ENCODE results near the gene TENM4.

DNA sequence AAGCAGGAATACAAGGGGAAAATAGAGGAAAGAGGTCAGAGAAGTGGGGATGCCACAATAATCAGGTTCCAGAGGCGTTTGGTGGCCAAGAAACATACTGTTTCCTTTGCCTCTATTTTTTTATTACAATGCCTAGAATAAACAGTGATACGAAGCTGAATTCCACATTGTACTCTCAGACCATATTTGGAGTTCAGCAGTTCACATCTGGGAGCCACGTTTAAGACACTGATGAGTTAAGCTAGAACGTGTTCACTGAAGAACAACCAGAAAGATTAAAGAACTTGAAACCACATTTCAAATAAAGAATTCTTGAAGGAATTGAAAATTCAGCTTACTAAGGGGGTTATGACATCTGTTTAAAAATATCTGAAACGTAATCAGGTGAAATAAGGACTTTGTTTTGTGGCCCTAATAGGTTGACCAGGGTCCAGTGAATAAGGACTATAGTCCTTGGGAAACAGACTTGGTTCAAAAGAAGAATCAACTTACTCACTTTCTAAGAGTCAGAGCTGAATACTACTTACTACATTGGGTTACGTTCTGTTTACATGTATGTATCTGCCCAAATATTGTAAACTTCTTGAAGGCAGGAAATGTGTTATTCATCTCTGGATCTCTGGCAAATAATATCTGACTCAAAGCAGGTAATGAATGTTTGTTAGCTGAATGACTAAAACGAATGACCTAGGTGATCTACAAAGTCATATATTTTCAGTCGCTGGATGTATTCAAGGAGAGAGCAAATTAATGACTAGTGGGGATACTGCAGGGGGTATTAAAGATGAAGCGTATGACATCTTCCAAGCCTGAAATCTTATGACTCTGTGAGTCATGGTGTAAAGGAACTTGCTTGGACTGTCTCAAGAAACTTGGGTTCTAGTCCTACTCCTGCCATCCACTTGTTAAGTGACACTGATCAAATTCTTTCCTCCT is 619.2 kb downstream of the TENM4 start:
- TF ChIP-seq, protein P1, sequence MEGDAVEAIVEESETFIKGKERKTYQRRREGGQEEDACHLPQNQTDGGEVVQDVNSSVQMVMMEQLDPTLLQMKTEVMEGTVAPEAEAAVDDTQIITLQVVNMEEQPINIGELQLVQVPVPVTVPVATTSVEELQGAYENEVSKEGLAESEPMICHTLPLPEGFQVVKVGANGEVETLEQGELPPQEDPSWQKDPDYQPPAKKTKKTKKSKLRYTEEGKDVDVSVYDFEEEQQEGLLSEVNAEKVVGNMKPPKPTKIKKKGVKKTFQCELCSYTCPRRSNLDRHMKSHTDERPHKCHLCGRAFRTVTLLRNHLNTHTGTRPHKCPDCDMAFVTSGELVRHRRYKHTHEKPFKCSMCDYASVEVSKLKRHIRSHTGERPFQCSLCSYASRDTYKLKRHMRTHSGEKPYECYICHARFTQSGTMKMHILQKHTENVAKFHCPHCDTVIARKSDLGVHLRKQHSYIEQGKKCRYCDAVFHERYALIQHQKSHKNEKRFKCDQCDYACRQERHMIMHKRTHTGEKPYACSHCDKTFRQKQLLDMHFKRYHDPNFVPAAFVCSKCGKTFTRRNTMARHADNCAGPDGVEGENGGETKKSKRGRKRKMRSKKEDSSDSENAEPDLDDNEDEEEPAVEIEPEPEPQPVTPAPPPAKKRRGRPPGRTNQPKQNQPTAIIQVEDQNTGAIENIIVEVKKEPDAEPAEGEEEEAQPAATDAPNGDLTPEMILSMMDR (IDR thresholded peaks at IDR 0.05): no peak
- no peak for TF ChIP-seq POLR2A (IDR thresholded peaks at IDR 0.05)
